A549 treated with CORT108297 at 1 μM for 4 hours (cell line): ENCODE results near the gene HOXA9. TPM values are rescaled to one million over a fixed set of nuclear protein-coding genes. Genes with fewer than 3 reads are reported as not detected.

ENCODE experiments used
- total RNA-seq: library from RNA; stranded (reverse); fragments of 200-300 nt; extraction: Qiagen RNA extraction; gene quantifications from 5 replicates; pipeline ENCODE4 v1.2.3, GENCODE V29; 2022

The HOXA9 gene
- 0.49 to 1.1 TPM (median 0.63 TPM) in 5 replicates for total RNA-seq

GRCh38 chr7:27165089-27165995 is at the start of gene HOXA9:
Gene HOXA9, minus strand, starts transcription at chr7:27165537. Its CDS starts 80 bp downstream, at chr7:27165457.

GRCh38 chr7:27199849-27200760 is 34.8 kb upstream of the HOXA9 start, which contains the start of gene HOXA13:
Gene HOXA13, minus strand, starts transcription at chr7:27200091. Its CDS starts 14 bp downstream, at chr7:27200077.

GRCh38 chr7:27185013-27185853 is 19.9 kb upstream of the HOXA9 start, which contains the start of gene HOXA11:
Gene HOXA11, minus strand, starts transcription at chr7:27185232. Its CDS starts 88 bp downstream, at chr7:27185144.

GRCh38 chr7:27173956-27174873 is 8.9 kb upstream of the HOXA9 start, which contains the start of gene HOXA10:
Gene HOXA10, minus strand, starts transcription at chr7:27174320. Its CDS starts 14 bp downstream, at chr7:27174306.

GRCh38 chr7:27156508-27156898 is 8.8 kb downstream of the HOXA9 start, which contains the start of gene HOXA7:
Gene HOXA7, minus strand, starts transcription at chr7:27156675. Its CDS starts 130 bp downstream, at chr7:27156545.

GRCh38 chr7:27151931-27152815 is 13.2 kb downstream of the HOXA9 start, which contains the start of gene HOXA3:
Gene HOXA3, minus strand, starts transcription at chr7:27152583. Its CDS starts 41,943 bp downstream, at chr7:27110640.

GRCh38 chr7:27147199-27148030 is 17.9 kb downstream of the HOXA9 start, which contains the start of gene HOXA6:
Gene HOXA6, minus strand, starts transcription at chr7:27147774. Its CDS starts 25 bp downstream, at chr7:27147749.

GRCh38 chr7:27143023-27143949 is 22.1 kb downstream of the HOXA9 start, which contains the start of gene HOXA5:
Gene HOXA5, minus strand, starts transcription at chr7:27143681. Its CDS starts 74 bp downstream, at chr7:27143607.

GRCh38 chr7:27130540-27131389 is 34.6 kb downstream of the HOXA9 start, which contains the start of gene HOXA4:
Gene HOXA4, minus strand, starts transcription at chr7:27130757. Its CDS starts 24 bp downstream, at chr7:27130733.

Other genes with a start within 250 kb of the HOXA9 start
- gene HOXA1, start 69.5 kb downstream of the HOXA9 start, total RNA-seq, result 2.5 to 4.0 TPM (median 3.5 TPM) in 5 replicates
- gene HOXA2, start 62.9 kb downstream of the HOXA9 start, total RNA-seq, result 0.84 to 1.2 TPM (median 0.90 TPM) in 5 replicates
- 1.5 to 2.7 TPM (median 2.3 TPM) in 5 replicates for gene HOXA4, start 34.8 kb downstream of the HOXA9 start, total RNA-seq
- 3.9 to 7.1 TPM (median 5.3 TPM) in 5 replicates for gene HOXA5, start 21.9 kb downstream of the HOXA9 start, total RNA-seq
- 1.5 to 2.2 TPM (median 1.8 TPM) in 5 replicates for gene HOXA6, start 17.8 kb downstream of the HOXA9 start, total RNA-seq
- 6.1 to 10.2 TPM (median 9.8 TPM) in 5 replicates for gene HOXA3, start 13.0 kb downstream of the HOXA9 start, total RNA-seq
- gene HOXA7, start 8.9 kb downstream of the HOXA9 start, total RNA-seq, result 4.4 to 5.5 TPM (median 4.9 TPM) in 5 replicates
- gene HOXA10, start 8.8 kb upstream of the HOXA9 start, total RNA-seq, result 6.7 to 8.3 TPM (median 7.4 TPM) in 5 replicates
- 0.54 to 0.79 TPM (median 0.77 TPM) in 5 replicates for gene HOXA11, start 19.7 kb upstream of the HOXA9 start, total RNA-seq
- gene HOXA13, start 34.6 kb upstream of the HOXA9 start, total RNA-seq, result 1.6 to 2.1 TPM (median 1.9 TPM) in 5 replicates
- 0.05 to 0.12 TPM (median 0.07 TPM) in 3 of 5 replicates, not detected in the others for gene EVX1, start 77.3 kb upstream of the HOXA9 start, total RNA-seq